Body of pancreas (tissue), 4 donors: Measurements from ENCODE around the gene IGSF9.

Source experiments
- CTCF ChIP-seq, 7 experiments: fragments of 450-650 bp in 4 of 7; fragments of 200-600 bp in 3 of 7; sonication (generic) in 3 of 7; IDR thresholded peaks; one replicate each; pipeline ENCODE4 v1.5.1; 2016 to 2019; ENCODE audit warnings: antibody characterized with exemption in 7 of 7
- POLR2A ChIP-seq, 3 donors: fragments of 450-650 bp; IDR thresholded peaks; one replicate each; pipeline ENCODE4 v1.6.1; 2016; ENCODE audit warnings: antibody characterized with exemption in 3 of 3, mild to moderate bottlenecking in 2 of 3

- TF ChIP-seq POLR2A (IDR thresholded peaks at IDR 0.05) (no peak), CTCF (IDR thresholded peaks at IDR 0.05) (no peak)
Observed at GRCh38 chr1:159921700-159922504, 23.5 kb downstream of the IGSF9 start.
